Measurements from ENCODE around the gene NEUROD6.

NEUROD6 gene

DNA sequence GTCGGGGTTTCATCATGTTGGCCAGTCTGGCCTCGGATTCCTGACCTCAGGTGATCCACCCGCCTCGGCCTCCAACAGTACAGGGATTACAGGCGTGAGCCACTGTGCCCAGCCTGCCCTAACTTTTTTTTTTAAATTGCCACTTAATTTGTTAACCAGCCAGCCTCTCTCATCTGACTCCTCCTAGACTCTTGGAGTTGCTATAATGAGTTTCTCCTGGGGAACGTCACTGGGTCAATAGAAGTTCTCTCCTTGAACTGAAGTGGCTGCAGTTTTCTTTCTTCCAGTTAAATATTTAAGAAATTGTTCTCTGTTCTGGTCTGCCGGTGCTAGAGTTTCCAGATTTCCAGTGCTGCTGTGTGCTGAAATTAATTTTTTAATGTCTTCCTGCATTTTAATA, 27.6 kb downstream of the NEUROD6 start:
- TF ChIP-seq, protein P1, sequence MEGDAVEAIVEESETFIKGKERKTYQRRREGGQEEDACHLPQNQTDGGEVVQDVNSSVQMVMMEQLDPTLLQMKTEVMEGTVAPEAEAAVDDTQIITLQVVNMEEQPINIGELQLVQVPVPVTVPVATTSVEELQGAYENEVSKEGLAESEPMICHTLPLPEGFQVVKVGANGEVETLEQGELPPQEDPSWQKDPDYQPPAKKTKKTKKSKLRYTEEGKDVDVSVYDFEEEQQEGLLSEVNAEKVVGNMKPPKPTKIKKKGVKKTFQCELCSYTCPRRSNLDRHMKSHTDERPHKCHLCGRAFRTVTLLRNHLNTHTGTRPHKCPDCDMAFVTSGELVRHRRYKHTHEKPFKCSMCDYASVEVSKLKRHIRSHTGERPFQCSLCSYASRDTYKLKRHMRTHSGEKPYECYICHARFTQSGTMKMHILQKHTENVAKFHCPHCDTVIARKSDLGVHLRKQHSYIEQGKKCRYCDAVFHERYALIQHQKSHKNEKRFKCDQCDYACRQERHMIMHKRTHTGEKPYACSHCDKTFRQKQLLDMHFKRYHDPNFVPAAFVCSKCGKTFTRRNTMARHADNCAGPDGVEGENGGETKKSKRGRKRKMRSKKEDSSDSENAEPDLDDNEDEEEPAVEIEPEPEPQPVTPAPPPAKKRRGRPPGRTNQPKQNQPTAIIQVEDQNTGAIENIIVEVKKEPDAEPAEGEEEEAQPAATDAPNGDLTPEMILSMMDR (IDR thresholded peaks at IDR 0.05) = no peak

DNA sequence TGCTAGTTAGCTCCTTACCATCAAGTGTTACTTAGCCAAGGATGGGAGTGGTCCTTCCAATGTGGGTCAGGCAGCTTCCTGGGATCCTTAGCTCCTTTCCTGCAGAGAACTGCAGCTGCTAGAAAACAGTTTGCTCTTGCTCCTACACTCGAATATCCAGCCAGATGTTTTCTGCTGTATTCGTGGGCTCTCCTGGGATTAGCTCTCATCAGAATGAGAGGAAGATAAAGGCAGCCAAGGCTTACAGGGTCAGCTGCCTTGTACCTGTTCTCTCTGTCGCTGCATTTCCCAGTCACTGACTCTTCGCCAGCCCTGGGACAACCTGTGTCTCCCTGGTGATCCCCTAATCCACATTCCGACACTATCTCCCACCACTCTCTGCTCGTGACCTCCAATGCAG, 29.0 kb downstream of the NEUROD6 start:
- TF ChIP-seq, protein P1 (IDR thresholded peaks at IDR 0.05) = no peak

DNA sequence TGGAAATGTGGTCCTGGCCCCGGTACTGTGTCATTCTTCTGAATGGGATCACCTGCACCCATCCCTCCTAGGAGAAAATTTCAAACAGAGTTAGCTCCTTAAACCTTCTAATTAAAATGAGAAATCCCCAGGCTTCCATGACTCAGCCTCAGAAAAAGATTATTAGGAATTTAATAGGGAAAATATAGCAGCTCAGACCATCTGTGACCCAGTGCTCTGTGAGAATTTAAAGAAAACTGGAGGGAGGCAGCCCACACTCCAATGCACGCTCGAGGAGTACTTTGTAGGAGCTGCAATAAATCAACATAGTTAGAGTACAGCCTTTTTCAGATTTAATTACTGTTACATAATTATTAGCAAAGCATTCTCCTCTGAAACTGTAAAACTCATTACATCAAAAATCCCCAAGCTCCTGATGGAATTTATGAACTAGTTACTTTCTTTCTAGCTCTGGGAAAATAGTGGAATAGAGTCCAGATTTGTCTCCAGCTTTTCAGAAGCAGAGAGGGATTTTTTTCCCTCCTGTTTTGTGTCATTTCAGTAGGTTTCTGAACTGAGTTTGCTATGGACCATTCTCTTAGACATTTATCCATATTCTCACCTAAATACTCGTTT, 30.1 kb downstream of the NEUROD6 start:
- TF ChIP-seq, protein P1 (IDR thresholded peaks at IDR 0.05) = no peak

DNA sequence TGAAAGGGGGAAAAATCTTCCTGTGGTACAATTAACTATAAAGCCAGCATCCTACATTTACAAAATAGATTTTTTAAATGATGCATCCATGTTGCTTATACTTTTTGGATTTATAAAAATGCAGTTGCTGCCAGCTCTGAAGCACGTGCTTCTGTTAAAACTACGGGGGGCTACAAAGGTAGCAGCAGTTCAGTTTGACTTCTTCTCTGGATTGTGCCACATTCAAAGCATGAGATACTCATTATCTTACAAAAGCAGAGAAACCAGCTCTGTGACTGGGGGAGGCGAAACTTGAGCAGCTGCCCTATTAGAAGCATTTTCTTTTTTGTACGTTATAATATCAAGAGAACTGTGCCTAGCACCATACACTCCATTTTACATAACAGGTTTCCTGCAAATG, 31.1 kb downstream of the NEUROD6 start:
- TF ChIP-seq, protein P1 (IDR thresholded peaks at IDR 0.05) = no peak

DNA sequence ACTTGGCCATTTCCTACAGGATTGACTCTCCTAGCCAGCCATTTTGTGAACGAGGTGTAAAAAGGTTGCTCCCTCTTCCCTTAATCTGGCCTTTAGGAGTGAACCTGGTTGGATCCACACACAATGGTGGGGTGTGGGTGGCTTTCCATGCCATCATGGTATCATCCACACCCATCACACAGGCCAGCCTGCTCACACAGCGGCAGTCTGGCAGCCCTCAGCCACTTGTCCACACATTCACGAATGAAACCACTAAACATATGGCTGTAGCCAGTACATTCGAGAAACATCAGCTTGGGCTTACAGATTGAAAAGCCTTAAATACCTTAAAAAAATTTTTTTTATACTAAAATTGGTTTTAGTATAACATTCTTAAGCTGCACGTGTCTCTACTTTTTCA, 31.9 kb downstream of the NEUROD6 start:
- TF ChIP-seq, protein P1 (IDR thresholded peaks at IDR 0.05) = no peak

DNA sequence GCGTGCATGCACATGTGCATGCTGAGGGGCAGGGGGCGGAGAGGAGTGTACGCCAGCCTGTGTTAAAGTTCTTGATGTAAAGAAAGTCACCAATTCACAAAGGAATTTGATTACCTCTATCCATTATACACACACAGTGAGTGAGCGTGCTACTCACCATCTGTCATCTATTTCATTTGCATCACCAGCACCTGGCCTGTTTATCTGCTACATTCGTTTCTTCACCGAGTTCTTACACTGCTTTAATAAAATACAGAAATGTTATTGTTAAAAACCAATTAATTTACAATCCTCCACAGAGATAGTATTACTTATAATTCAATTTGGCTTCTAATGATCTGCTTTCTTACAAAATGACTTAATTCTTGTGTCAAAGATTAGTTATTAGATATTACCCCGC, 32.6 kb downstream of the NEUROD6 start:
- TF ChIP-seq, protein P1 (IDR thresholded peaks at IDR 0.05) = no peak

DNA sequence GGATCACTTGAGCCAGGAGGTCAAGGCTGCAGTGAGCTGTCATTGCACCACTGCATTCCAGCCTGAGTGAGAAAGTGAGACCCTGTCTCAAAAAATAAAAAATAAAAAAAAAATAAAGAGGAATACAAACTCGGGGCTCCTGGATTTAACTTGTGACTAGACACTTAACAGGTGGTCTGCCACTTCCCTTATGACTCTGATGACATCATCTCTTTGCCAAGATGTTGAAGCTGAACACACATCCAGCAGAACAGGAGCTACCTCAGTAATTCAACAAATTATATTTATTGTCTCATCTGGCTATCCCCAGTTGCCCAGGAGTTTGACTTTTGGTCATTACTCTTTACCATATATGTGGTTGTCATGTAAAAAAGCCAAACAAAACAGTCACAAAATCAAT, 35.3 kb downstream of the NEUROD6 start:
- TF ChIP-seq, protein P1 (IDR thresholded peaks at IDR 0.05) = no peak

DNA sequence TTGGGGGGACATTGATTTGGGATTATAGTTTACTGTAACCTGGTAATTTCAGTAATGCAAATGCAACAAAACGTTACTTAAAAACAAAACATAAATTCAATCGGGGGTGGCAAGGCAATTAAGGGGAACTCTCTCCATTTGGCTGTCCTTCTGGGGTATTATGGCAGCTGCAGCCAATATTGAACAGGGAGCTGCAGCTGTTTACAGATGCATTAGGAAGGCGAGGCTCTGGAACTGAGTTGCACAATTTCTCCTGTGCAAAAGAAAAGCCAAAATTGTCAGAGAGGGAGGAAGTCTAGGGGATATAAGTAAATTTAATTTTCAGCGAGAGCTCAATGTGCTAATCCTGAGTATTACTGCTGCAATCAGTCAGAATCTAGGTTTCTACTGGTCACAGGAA, 36.1 kb downstream of the NEUROD6 start:
- TF ChIP-seq, protein P1 (IDR thresholded peaks at IDR 0.05) = no peak

Measured in LNCAP (cell line).